NCI-H446 (cell line): ENCODE data around the gene PHACTR2.
"Not testable (repeated sequence)": the region's sequence is repeated elsewhere in the genome, so short reads cannot be mapped to it uniquely, and the experiment has no call there.

Source experiments
- DNase-seq, 2 experiments: peaks; one replicate each; lab custom pipeline; 2025; lab: John Stamatoyannopoulos, UW

PHACTR2 gene

GRCh38 chr6:143698759-143699429 is 21.1 kb downstream of the PHACTR2 start:
- no peak for DNase-seq

- no peak for DNase-seq
Observed at GRCh38 chr6:143699430-143699825, 21.7 kb downstream of the PHACTR2 start.

DNA sequence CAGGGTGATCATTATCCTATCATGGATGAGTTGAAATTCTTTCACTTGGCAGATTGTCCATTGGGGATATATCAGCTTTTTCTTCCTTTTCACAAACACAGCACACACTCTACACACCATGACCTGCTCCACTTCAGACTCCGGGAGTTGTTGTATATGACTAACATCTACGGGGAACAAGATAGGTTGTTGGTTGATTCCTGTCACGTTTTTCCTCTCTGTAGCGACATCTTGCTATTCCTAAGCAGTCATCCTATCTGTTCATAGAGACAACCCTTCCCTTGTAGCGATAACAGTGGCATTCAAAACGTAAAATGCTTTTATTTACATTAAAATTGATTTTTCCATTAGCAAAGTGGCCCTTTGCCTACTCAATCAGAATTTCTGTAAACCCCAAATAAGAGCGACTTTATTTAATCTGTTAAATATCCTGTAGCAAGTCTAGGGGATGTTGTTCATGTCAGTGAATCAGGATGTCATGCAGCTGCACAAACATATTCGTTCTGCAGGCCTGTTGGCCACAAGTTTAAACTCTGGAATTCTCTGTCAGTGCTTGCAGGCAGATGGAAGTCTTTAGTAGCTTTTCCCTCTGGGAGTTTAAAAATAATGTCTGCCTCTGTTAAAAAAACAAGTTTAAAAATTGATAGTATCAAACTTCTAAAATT is 23.1 kb downstream of the PHACTR2 start:
- DNase-seq, result no peak

DNA sequence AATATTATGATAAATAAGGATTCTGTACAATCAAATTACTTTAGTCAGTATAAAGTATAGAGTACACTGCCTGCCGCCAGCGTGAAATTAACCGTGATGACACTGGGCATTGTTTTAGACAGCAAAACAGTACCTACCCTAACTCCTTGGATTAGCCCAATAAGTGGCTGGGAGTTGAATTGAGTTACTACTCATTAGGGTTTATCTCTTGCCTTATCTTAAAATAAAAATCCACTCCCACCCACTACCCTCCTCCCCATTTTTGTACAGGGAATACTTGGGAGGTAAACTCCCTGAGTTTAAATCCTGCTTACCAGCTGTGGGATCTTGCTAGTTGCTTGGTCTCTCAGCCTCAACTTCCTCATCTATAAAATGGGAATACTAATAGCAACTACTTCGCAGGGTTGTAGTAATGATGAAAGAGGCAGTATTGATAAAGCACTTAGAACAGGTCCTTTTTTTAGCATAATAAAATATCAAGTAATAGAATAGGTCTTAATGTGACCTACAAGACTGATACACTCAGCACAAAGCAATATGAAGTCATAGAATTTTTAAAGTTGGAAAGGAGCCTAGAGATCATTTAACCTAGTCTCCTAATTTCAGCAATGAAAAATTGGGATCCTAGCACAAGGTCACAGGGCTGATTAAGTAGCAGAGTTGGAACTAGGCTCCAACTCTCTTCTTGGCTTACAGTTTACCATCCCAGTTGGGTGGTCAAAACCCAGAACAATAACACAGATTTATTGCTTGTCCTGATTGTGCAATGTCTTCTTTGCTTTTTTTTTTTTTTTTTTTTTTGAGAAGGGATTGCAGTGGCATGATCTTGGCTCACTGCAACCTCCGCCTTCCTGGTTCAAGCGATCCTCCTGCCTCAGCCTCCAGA is 23.8 kb downstream of the PHACTR2 start:
- DNase-seq, result no peak

GRCh38 chr6:143705569-143705968 is 27.8 kb downstream of the PHACTR2 start:
- no peak for DNase-seq

GRCh38 chr6:143707697-143708096 is 29.9 kb downstream of the PHACTR2 start:
- no peak for DNase-seq

DNA sequence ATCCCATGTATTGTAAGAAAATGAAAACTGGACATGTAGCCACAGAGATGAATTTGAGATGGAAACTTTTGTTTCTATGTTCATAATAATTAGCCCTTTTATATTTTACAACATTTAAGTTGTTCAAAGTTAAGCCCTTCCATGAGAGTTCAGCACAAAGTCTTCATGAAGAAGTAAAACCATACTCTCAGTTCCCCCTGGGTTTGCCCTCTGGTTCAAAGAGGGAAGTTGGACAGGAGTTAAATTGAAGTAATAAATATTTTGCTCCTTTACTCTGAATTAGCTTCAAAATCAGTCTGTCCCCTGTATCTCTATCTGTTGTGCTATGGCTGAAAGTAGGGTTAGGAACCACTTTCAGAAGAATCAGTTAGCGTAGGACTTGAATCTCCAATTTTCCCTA is 31.1 kb downstream of the PHACTR2 start:
- DNase-seq, result no peak

DNA sequence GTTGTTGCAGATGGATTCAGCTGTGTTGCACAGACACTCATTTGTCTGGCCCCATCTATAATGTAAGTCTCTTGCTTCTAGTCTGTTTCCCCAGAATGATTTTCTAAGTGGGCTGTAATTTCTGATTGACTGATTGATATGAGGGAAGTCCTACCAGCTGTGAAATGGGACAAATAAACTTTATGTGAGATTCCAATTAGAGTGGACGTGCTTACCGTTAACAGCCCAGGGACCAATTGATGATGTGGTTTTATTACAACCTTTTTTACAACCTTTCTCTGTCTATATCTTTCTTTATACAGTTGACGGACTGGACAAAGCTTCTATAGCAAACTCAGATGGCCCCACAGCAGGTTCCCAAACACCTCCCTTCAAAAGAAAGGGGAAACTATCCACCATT is 33.9 kb downstream of the PHACTR2 start:
- no peak for DNase-seq

- DNase-seq, result no peak
Observed at GRCh38 chr6:143718472-143718871, 40.7 kb downstream of the PHACTR2 start.

GRCh38 chr6:143721642-143722041 is 43.9 kb downstream of the PHACTR2 start:
- no peak for DNase-seq

GRCh38 chr6:143724876-143725275 is 47.1 kb downstream of the PHACTR2 start:
- no peak for DNase-seq

DNA sequence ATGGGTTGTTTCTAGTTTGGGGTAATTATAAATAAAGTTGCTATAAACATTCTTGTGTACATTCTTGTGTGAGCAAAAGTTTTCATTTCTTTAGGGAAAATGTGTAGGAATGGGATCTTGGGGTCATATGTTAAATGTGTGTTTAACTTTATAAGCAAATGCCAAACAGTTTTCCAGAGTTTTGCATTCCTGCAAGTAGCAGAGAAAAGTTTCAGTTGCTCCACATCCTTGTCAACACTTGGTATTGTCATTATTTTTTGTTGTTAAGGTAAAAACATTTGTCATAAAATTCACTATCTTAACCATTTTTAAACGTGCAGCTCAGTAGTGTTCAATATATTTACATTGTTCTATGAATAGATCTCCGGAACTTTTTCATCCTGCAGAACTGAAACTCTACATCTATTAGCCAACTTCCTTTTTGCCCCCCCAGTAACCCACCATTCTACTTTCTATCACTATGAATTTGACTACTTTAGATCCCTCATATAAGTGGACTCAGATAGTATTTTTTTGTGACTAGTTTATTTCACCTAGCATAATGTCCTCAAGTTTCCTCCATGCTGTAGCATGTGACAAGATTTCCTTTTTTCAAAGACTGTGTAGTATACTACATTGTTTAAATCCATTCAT is 48.4 kb downstream of the PHACTR2 start:
- no peak for DNase-seq

DNA sequence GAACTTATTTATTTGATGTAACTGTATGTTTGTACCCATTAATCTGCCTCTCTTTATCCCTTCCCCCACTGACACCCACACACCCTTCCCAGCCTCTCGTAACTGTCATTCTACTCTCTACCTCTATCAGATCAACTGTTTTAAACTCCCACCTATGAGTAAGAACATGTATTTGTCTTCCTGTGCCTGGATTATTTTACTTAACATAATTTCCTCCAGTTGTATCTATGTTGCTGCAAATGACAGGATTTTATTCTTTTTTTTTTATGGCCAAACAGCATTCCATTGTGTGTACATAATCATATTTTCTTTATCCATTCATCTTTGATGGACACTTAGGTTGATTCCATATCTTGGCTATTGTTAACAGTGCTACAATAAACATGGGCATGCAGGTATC is 49.3 kb downstream of the PHACTR2 start:
- no peak for DNase-seq

GRCh38 chr6:143731789-143732188 is 54.0 kb downstream of the PHACTR2 start:
- no peak for DNase-seq

GRCh38 chr6:143732536-143732935 is 54.8 kb downstream of the PHACTR2 start:
- no peak for DNase-seq

DNA sequence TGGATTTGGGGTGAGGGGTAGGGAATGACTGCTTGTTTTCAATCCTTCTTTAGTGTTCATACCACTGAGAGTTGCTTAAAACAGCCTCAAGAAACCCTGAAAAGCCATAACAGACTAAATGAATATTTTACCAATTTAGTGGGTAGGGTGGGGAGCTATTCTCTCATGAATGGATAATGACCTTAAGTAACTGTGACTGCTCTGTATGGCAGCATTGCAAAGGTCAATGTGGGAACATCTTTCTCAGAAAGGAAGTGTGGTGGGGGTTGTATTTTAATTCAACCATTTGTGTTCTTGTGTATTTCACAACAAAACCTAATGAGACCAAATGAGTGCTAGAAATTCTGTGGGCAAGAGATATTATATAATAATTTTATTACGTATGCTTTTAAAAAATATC is 55.7 kb downstream of the PHACTR2 start:
- DNase-seq, result no peak

DNA sequence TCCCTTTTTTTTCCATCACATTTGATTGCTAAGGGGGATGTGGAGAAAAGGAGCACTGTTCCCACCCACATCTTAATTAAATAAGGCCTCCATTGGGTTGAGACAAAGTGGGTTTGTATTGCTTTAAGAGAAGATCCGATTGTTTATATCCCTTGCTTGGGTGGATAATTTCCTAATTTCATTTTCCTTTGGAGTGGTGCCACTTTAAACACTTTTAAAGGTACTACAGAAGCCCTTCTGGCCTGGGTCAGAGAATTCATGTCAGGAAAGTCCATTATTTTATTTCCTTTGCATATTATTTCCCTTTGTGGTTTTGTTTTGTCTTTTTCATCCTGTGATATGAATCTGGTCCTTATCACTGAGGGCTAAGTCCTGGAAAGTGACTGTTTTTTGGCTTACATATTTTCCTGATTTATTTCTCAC is 56.9 kb downstream of the PHACTR2 start:
- DNase-seq, result no peak

DNA sequence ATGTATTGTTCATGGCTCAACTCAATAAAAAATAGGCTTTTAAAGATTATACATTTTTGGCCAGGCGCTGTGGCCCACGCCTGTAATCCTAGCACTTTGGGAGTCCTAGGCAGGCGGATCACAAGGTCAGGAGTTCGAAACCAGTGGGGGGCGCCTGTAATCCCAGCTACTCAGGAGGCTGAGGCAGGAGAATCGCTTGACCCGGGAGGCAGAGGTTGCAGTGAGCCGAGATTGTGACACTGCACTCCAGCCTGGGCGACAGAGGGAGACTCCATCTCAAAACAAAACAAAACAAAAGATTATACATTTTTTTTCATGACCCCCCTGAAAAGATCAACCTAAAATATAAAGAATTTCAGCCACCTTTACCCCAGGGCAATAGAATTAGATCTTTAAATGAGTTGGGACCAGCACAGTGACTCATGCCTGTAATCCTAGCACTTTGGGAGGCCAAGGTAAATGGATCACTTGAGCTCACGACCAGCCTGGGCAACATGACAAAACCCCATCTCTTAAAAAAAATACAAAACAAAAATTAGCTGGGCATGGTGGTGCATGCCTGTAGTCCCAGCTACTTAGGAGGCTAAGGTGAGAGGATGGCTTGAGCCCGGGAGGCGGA is 60.4 kb downstream of the PHACTR2 start:
- not testable (repeated sequence) for DNase-seq

GRCh38 chr6:143739341-143739851 is 61.6 kb downstream of the PHACTR2 start:
- no peak for DNase-seq

- DNase-seq, result no peak
Observed at GRCh38 chr6:143740213-143740612, 62.4 kb downstream of the PHACTR2 start.

GRCh38 chr6:143741480-143741879 is 63.7 kb downstream of the PHACTR2 start:
- no peak for DNase-seq
